ENCODE measurements around the gene ABCA6. TPM values are rescaled to one million over a fixed set of nuclear protein-coding genes. Genes with fewer than 3 reads are reported as not detected.

The ABCA6 gene
- total and polyA plus RNA-seq, 9 of the 15 experiments (the other 6 are each of a cell fraction or from before 2014, with no cell fraction given): 0.06 to 0.73 (median 0.15) TPM

GRCh38 chr17:69170377-69170776, 28.7 kb upstream of the ABCA6 start (continued):
- TF ChIP-seq, protein P1, sequence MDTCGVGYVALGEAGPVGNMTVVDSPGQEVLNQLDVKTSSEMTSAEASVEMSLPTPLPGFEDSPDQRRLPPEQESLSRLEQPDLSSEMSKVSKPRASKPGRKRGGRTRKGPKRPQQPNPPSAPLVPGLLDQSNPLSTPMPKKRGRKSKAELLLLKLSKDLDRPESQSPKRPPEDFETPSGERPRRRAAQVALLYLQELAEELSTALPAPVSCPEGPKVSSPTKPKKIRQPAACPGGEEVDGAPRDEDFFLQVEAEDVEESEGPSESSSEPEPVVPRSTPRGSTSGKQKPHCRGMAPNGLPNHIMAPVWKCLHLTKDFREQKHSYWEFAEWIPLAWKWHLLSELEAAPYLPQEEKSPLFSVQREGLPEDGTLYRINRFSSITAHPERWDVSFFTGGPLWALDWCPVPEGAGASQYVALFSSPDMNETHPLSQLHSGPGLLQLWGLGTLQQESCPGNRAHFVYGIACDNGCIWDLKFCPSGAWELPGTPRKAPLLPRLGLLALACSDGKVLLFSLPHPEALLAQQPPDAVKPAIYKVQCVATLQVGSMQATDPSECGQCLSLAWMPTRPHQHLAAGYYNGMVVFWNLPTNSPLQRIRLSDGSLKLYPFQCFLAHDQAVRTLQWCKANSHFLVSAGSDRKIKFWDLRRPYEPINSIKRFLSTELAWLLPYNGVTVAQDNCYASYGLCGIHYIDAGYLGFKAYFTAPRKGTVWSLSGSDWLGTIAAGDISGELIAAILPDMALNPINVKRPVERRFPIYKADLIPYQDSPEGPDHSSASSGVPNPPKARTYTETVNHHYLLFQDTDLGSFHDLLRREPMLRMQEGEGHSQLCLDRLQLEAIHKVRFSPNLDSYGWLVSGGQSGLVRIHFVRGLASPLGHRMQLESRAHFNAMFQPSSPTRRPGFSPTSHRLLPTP (IDR thresholded peaks at IDR 0.05; ENCODE audit: borderline replicate concordance, extremely low read depth, insufficient read length): no peak
- no peak; the same call in 1 of the 2 replicates for TF ChIP-seq LEF1 (IDR thresholded peaks at IDR 0.05)
- peak; percentile 70; the same call in 1 of the 2 replicates for TF ChIP-seq MEF2D (tag; conservative IDR thresholded peaks at IDR 0.05; ENCODE audit: low read depth)
- peak; percentile 67 for TF ChIP-seq SMARCE1 (IDR thresholded peaks at IDR 0.05)
- no peak for TF ChIP-seq STAG1 (CRISPR knock-in tag; IDR thresholded peaks at IDR 0.05; ENCODE audit: borderline replicate concordance)
- TF ChIP-seq TEAD4 (IDR thresholded peaks at IDR 0.05; ENCODE audit: low read length): peak; percentile 68
- no peak for TF ChIP-seq TEAD4 (CRISPR knock-in tag; IDR thresholded peaks at IDR 0.05; ENCODE audit: borderline replicate concordance)
- no peak for TF ChIP-seq DIDO1 (tag; IDR thresholded peaks at IDR 0.05; ENCODE audit: low read depth)
- no peak for TF ChIP-seq BHLHE40 (IDR thresholded peaks at IDR 0.05; ENCODE audit: low read length)
- TF ChIP-seq MEIS2 (IDR thresholded peaks at IDR 0.05; ENCODE audit: partially characterized antibody): no peak
- peak; percentile 96 for TF ChIP-seq SOX6 (IDR thresholded peaks at IDR 0.05)
- TF ChIP-seq, protein P2, sequence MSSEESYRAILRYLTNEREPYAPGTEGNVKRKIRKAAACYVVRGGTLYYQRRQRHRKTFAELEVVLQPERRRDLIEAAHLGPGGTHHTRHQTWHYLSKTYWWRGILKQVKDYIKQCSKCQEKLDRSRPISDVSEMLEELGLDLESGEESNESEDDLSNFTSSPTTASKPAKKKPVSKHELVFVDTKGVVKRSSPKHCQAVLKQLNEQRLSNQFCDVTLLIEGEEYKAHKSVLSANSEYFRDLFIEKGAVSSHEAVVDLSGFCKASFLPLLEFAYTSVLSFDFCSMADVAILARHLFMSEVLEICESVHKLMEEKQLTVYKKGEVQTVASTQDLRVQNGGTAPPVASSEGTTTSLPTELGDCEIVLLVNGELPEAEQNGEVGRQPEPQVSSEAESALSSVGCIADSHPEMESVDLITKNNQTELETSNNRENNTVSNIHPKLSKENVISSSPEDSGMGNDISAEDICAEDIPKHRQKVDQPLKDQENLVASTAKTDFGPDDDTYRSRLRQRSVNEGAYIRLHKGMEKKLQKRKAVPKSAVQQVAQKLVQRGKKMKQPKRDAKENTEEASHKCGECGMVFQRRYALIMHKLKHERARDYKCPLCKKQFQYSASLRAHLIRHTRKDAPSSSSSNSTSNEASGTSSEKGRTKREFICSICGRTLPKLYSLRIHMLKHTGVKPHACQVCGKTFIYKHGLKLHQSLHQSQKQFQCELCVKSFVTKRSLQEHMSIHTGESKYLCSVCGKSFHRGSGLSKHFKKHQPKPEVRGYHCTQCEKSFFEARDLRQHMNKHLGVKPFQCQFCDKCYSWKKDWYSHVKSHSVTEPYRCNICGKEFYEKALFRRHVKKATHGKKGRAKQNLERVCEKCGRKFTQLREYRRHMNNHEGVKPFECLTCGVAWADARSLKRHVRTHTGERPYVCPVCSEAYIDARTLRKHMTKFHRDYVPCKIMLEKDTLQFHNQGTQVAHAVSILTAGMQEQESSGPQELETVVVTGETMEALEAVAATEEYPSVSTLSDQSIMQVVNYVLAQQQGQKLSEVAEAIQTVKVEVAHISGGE (CRISPR knock-in tag; IDR thresholded peaks at IDR 0.05): peak in 1 of 3 experiments; percentile 58; a peak in 2 of 6 replicates
- no peak for TF ChIP-seq NCOR1 (IDR thresholded peaks at IDR 0.05)
- no peak for TF ChIP-seq PTBP1 (IDR thresholded peaks at IDR 0.05; ENCODE audit: low read depth, low read length)
- no peak for TF ChIP-seq CBX3 (IDR thresholded peaks at IDR 0.05; ENCODE audit: borderline replicate concordance in 1 of 2, low read length in 2 of 2)
- no peak for TF ChIP-seq ILK (tag; IDR thresholded peaks at IDR 0.05; ENCODE audit: borderline replicate concordance, low read depth)
- TF ChIP-seq, protein P3, sequence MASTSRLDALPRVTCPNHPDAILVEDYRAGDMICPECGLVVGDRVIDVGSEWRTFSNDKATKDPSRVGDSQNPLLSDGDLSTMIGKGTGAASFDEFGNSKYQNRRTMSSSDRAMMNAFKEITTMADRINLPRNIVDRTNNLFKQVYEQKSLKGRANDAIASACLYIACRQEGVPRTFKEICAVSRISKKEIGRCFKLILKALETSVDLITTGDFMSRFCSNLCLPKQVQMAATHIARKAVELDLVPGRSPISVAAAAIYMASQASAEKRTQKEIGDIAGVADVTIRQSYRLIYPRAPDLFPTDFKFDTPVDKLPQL (IDR thresholded peaks at IDR 0.05; ENCODE audit: extremely low read depth, insufficient read length): no peak
- no peak for TF ChIP-seq ZNF24 (IDR thresholded peaks at IDR 0.05)
- TF ChIP-seq TCF3 (CRISPR knock-in tag; IDR thresholded peaks at IDR 0.05): peak; percentile 78
- no peak for TF ChIP-seq ZNF239 (CRISPR knock-in tag; IDR thresholded peaks at IDR 0.05)
- TF ChIP-seq VEZF1 (CRISPR knock-in tag; IDR thresholded peaks at IDR 0.05): 0 out of 2 replicates have a peak, but pooled peaks have one; percentile 9
- TF ChIP-seq BCL6 (CRISPR knock-in tag; IDR thresholded peaks at IDR 0.05): no peak

Data from K562 (cell line).